BLaER1 (cell line): ENCODE measurements around the gene FILIP1L.

Experiments
- H3K27ac ChIP-seq: shearing (Covaris generic); formaldehyde crosslinking; 2 replicates; pipeline ENCODE4 v1.8.1; 2022
- H3K27me3 ChIP-seq: shearing (Covaris generic); formaldehyde crosslinking; 2 replicates; pipeline ENCODE4 v1.8.1; 2022
- H3K36me3 ChIP-seq: shearing (Covaris generic); formaldehyde crosslinking; 2 replicates; pipeline ENCODE4 v1.8.1; 2022
- H3K4me1 ChIP-seq: shearing (Covaris generic); formaldehyde crosslinking; 2 replicates; pipeline ENCODE4 v1.8.1; 2022
- H3K4me2 ChIP-seq: shearing (Covaris generic); formaldehyde crosslinking; 2 replicates; pipeline ENCODE4 v1.8.1; 2022
- H3K4me3 ChIP-seq: shearing (Covaris generic); formaldehyde crosslinking; 2 replicates; pipeline ENCODE4 v1.8.1; 2022
- H3K9ac ChIP-seq: shearing (Covaris generic); formaldehyde crosslinking; 2 replicates; pipeline ENCODE4 v1.8.1; 2022
- H3K9me3 ChIP-seq: shearing (Covaris generic); formaldehyde crosslinking; 2 replicates; pipeline ENCODE4 v1.8.1; 2022
- H4K20me1 ChIP-seq: shearing (Covaris generic); formaldehyde crosslinking; 2 replicates; pipeline ENCODE4 v1.8.1; 2022
- Cebpa-rat ChIP-seq: shearing (Covaris generic); IDR thresholded peaks from 2 replicates; pipeline ENCODE4 v1.8.1; 2022

Gene FILIP1L

GRCh38 chr3:99940350-99940749, 174.0 kb downstream of the FILIP1L start:
- H3K9ac ChIP-seq: no peak overlapping the region
- H3K27ac ChIP-seq: no peak overlapping the region
- H3K36me3 ChIP-seq: no peaks in the 10 kb centered on the region
- H3K4me3 ChIP-seq: no peak overlapping the region
- H3K4me2 ChIP-seq: no peak overlapping the region
- no peaks in the 10 kb centered on the region for H3K27me3 ChIP-seq
- H3K4me1 ChIP-seq: peaks cover 24% of the 10 kb centered on the region
- H4K20me1 ChIP-seq: peaks cover 24% of the 10 kb centered on the region; the same call in 1 of the 2 replicates
- TF ChIP-seq Cebpa-rat: no peak
- H3K9me3 ChIP-seq: no peaks in the 10 kb centered on the region; the same call in 1 of the 2 replicates

GRCh38 chr3:99939876-99940275, 174.4 kb downstream of the FILIP1L start:
- Histone ChIP-seq H3K27me3 (no peaks in the 10 kb centered on the region), H3K4me3 (no peak overlapping the region), H4K20me1 (peaks cover 21% of the 10 kb centered on the region; the same call in 1 of the 2 replicates), H3K4me1 (peaks cover 24% of the 10 kb centered on the region), H3K27ac (no peak overlapping the region), H3K9me3 (no peaks in the 10 kb centered on the region; the same call in 1 of the 2 replicates), H3K9ac (no peak overlapping the region), H3K4me2 (no peak overlapping the region), H3K36me3 (no peaks in the 10 kb centered on the region)
- no peak for TF ChIP-seq Cebpa-rat

- Histone ChIP-seq H4K20me1 (peaks cover 12% of the 10 kb centered on the region; the same call in 1 of the 2 replicates), H3K36me3 (no peaks in the 10 kb centered on the region), H3K27me3 (no peaks in the 10 kb centered on the region), H3K4me3 (no peak overlapping the region), H3K9me3 (no peaks in the 10 kb centered on the region; the same call in 1 of the 2 replicates), H3K4me1 (peaks cover 24% of the 10 kb centered on the region), H3K9ac (peak overlapping the region; percentile 27; the same call in 1 of the 2 replicates), H3K27ac (no peak overlapping the region), H3K4me2 (peak overlapping the region; percentile 70)
- TF ChIP-seq Cebpa-rat: no peak
Measured at GRCh38 chr3:99938270-99938911, 175.9 kb downstream of the FILIP1L start.

GRCh38 chr3:99934975-99935797, 179.1 kb downstream of the FILIP1L start:
- H3K4me2 ChIP-seq: no peak overlapping the region
- H3K9ac ChIP-seq: no peak overlapping the region
- H3K27ac ChIP-seq: no peak overlapping the region
- peaks cover 24% of the 10 kb centered on the region for H3K4me1 ChIP-seq
- peaks cover 27% of the 10 kb centered on the region; the same call in 1 of the 2 replicates for H4K20me1 ChIP-seq
- H3K9me3 ChIP-seq: no peaks in the 10 kb centered on the region
- H3K4me3 ChIP-seq: no peak overlapping the region
- H3K36me3 ChIP-seq: peaks cover 8% of the 10 kb centered on the region; the same call in 1 of the 2 replicates
- no peak for TF ChIP-seq Cebpa-rat
- no peaks in the 10 kb centered on the region for H3K27me3 ChIP-seq

- Histone ChIP-seq H3K4me2 (no peak overlapping the region), H4K20me1 (peaks cover 24% of the 10 kb centered on the region; the same call in 1 of the 2 replicates), H3K4me3 (no peak overlapping the region), H3K4me1 (peaks cover 22% of the 10 kb centered on the region), H3K36me3 (peaks cover 8% of the 10 kb centered on the region; the same call in 1 of the 2 replicates), H3K27me3 (no peaks in the 10 kb centered on the region), H3K27ac (no peak overlapping the region), H3K9ac (no peak overlapping the region), H3K9me3 (no peaks in the 10 kb centered on the region)
- no peak for TF ChIP-seq Cebpa-rat
Measured at GRCh38 chr3:99933971-99934750, 180.1 kb downstream of the FILIP1L start.

GRCh38 chr3:99931059-99931458, 183.2 kb downstream of the FILIP1L start:
- Histone ChIP-seq H3K4me3 (no peak overlapping the region), H3K9ac (no peak overlapping the region), H4K20me1 (peaks cover 15% of the 10 kb centered on the region; the same call in 1 of the 2 replicates), H3K4me1 (no peaks in the 10 kb centered on the region), H3K36me3 (peaks cover 8% of the 10 kb centered on the region; the same call in 1 of the 2 replicates), H3K27ac (no peak overlapping the region), H3K4me2 (no peak overlapping the region), H3K9me3 (no peaks in the 10 kb centered on the region), H3K27me3 (no peaks in the 10 kb centered on the region)
- TF ChIP-seq Cebpa-rat: no peak

- Histone ChIP-seq H3K4me1 (no peaks in the 10 kb centered on the region), H3K9ac (no peak overlapping the region), H3K27ac (no peak overlapping the region), H3K27me3 (no peaks in the 10 kb centered on the region), H3K4me2 (no peak overlapping the region), H4K20me1 (peaks cover 15% of the 10 kb centered on the region; the same call in 1 of the 2 replicates), H3K4me3 (no peak overlapping the region), H3K9me3 (no peaks in the 10 kb centered on the region), H3K36me3 (peaks cover 8% of the 10 kb centered on the region; the same call in 1 of the 2 replicates)
- TF ChIP-seq Cebpa-rat: no peak
Measured at GRCh38 chr3:99929745-99930139, 184.6 kb downstream of the FILIP1L start.

GRCh38 chr3:99928771-99929744, 185.2 kb downstream of the FILIP1L start:
- H3K36me3 ChIP-seq: peaks cover 8% of the 10 kb centered on the region; the same call in 1 of the 2 replicates
- TF ChIP-seq Cebpa-rat: no peak
- no peak overlapping the region for H3K9ac ChIP-seq
- no peaks in the 10 kb centered on the region for H3K9me3 ChIP-seq
- H3K4me1 ChIP-seq: no peaks in the 10 kb centered on the region
- no peaks in the 10 kb centered on the region for H3K27me3 ChIP-seq
- H4K20me1 ChIP-seq: peaks cover 15% of the 10 kb centered on the region; the same call in 1 of the 2 replicates
- no peak overlapping the region for H3K4me2 ChIP-seq
- H3K27ac ChIP-seq: no peak overlapping the region
- H3K4me3 ChIP-seq: no peak overlapping the region
